ENCODE results near the gene TMEM158.

TMEM158 gene

DNA sequence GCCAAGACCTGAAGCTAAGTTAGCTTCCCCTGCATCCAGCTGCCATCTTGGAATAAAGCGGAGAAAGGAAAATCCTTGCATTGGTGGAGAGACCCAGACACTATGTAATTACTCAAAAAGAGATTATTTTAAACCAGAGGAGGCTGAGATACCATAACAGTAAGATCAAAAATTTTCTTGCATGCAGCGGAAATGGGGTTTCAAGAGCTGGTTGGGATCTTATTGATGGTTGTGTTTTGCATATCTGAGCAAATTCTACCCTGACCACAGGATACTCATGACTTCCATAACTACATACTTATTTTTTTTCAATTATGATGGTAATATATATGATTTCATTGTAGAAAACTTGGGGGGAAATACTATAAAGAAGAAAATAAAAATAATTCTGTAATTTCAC lies 17.5 kb downstream of the TMEM158 start:
- no peaks in the 10 kb centered on the region for H4K20me1 ChIP-seq (ENCODE audit: insufficient read depth, low read length)
- H3K9me2 ChIP-seq (replicated peaks; ENCODE audit: insufficient read depth, low read length): no peaks in the 10 kb centered on the region
- no peak overlapping the region for H3K4me2 ChIP-seq (ENCODE audit: low read depth, low read length)
- no peaks in the 10 kb centered on the region for H3K27me3 ChIP-seq (replicated peaks; ENCODE audit: insufficient read depth, low read length)
- no peaks in the 10 kb centered on the region for H3K79me2 ChIP-seq (ENCODE audit: low read length)
- H3F3A ChIP-seq (ENCODE audit: insufficient read depth, low read length): no peaks in the 10 kb centered on the region
- H3K27ac ChIP-seq (ENCODE audit: low read length): no peak overlapping the region
- H3K36me3 ChIP-seq (replicated peaks; ENCODE audit: insufficient read depth, low read length): no peaks in the 10 kb centered on the region
- no peaks in the 10 kb centered on the region for H3K9me3 ChIP-seq (replicated peaks; ENCODE audit: insufficient read depth, low read length)
- no peak for DNase-seq
- H3K4me1 ChIP-seq (ENCODE audit: low read length): 0 out of 2 replicates have a peak, but pooled peaks cover 4% of the 10 kb centered on the region
- H3K9ac ChIP-seq (ENCODE audit: low read length): no peak overlapping the region
- H2AFZ ChIP-seq (ENCODE audit: low read length): no peak overlapping the region
- no peak overlapping the region for H3K4me3 ChIP-seq (ENCODE audit: low read length)
- TF ChIP-seq EZH2phosphoT487 (IDR thresholded peaks at IDR 0.05; ENCODE audit: low read length) (no peak), EZH2 (optimal IDR thresholded peaks at IDR 0.05; ENCODE audit: low read depth, low read length) (no peak)
- TF ChIP-seq, protein P1, sequence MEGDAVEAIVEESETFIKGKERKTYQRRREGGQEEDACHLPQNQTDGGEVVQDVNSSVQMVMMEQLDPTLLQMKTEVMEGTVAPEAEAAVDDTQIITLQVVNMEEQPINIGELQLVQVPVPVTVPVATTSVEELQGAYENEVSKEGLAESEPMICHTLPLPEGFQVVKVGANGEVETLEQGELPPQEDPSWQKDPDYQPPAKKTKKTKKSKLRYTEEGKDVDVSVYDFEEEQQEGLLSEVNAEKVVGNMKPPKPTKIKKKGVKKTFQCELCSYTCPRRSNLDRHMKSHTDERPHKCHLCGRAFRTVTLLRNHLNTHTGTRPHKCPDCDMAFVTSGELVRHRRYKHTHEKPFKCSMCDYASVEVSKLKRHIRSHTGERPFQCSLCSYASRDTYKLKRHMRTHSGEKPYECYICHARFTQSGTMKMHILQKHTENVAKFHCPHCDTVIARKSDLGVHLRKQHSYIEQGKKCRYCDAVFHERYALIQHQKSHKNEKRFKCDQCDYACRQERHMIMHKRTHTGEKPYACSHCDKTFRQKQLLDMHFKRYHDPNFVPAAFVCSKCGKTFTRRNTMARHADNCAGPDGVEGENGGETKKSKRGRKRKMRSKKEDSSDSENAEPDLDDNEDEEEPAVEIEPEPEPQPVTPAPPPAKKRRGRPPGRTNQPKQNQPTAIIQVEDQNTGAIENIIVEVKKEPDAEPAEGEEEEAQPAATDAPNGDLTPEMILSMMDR (IDR thresholded peaks at IDR 0.05; ENCODE audit: low read length): no peak

DNA sequence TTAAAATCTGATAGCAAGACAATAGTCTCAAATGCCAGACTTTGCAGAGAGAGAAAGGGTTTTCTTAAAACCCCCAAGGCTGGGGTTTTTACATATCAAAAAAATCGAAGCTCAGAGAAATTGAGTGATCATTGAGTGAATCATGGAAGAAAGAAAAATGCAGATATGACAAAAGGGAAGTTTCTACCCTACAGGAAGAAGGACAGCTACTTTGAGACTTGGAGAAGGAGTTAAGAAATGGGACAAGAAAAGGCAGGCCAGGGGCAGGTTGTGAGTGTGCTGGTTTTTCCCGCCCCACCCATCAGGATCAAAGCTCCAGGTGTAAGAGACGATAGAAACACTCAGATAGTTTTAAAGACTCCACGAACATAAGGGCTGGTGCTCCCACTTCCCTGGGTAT lies 18.6 kb downstream of the TMEM158 start:
- no peak overlapping the region for H2AFZ ChIP-seq (ENCODE audit: low read length)
- H3K36me3 ChIP-seq (replicated peaks; ENCODE audit: insufficient read depth, low read length): no peaks in the 10 kb centered on the region
- H3K4me3 ChIP-seq (ENCODE audit: low read length): no peak overlapping the region
- H3K79me2 ChIP-seq (ENCODE audit: low read length): no peaks in the 10 kb centered on the region
- TF ChIP-seq, protein P1 (IDR thresholded peaks at IDR 0.05; ENCODE audit: low read length): no peak
- TF ChIP-seq EZH2phosphoT487 (IDR thresholded peaks at IDR 0.05; ENCODE audit: low read length): no peak
- TF ChIP-seq EZH2 (optimal IDR thresholded peaks at IDR 0.05; ENCODE audit: low read depth, low read length): no peak
- H4K20me1 ChIP-seq (ENCODE audit: insufficient read depth, low read length): no peaks in the 10 kb centered on the region
- H3K9me3 ChIP-seq (replicated peaks; ENCODE audit: insufficient read depth, low read length): no peaks in the 10 kb centered on the region
- no peak overlapping the region for H3K27ac ChIP-seq (ENCODE audit: low read length)
- H3K9me2 ChIP-seq (replicated peaks; ENCODE audit: insufficient read depth, low read length): no peaks in the 10 kb centered on the region
- H3K4me1 ChIP-seq (ENCODE audit: low read length): 0 out of 2 replicates have a peak, but pooled peaks cover 4% of the 10 kb centered on the region
- DNase-seq: no peak
- no peaks in the 10 kb centered on the region for H3K27me3 ChIP-seq (replicated peaks; ENCODE audit: insufficient read depth, low read length)
- H3K9ac ChIP-seq (ENCODE audit: low read length): no peak overlapping the region
- H3K4me2 ChIP-seq (ENCODE audit: low read depth, low read length): no peak overlapping the region
- no peaks in the 10 kb centered on the region for H3F3A ChIP-seq (ENCODE audit: insufficient read depth, low read length)

DNA sequence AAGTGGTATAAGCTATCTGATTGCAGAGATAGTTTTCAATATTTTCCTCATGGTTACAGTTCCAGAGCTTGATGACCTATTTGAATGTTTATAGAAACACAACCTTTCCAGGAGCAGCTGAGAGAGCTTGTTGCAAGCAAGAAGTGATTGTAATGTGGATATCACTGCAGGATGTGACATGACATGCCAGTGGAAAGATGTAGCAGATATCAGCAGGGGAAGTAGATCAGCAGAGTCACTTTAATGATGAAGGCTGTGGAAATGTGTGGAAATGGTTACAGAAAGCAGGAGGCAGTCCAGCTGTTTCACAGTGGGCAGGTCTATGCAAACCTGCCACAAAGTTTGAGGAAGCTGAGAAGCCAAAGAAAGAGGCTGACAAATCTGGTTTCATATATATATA lies 21.0 kb downstream of the TMEM158 start:
- H3K9ac ChIP-seq (ENCODE audit: low read length): no peak overlapping the region
- no peaks in the 10 kb centered on the region for H4K20me1 ChIP-seq (ENCODE audit: insufficient read depth, low read length)
- 0 out of 2 replicates have a peak, but pooled peaks cover 4% of the 10 kb centered on the region for H3K4me1 ChIP-seq (ENCODE audit: low read length)
- H3F3A ChIP-seq (ENCODE audit: insufficient read depth, low read length): no peaks in the 10 kb centered on the region
- H3K36me3 ChIP-seq (replicated peaks; ENCODE audit: insufficient read depth, low read length): no peaks in the 10 kb centered on the region
- H3K79me2 ChIP-seq (ENCODE audit: low read length): no peaks in the 10 kb centered on the region
- H3K4me3 ChIP-seq (ENCODE audit: low read length): no peak overlapping the region
- no peaks in the 10 kb centered on the region for H3K9me2 ChIP-seq (replicated peaks; ENCODE audit: insufficient read depth, low read length)
- TF ChIP-seq, protein P1 (IDR thresholded peaks at IDR 0.05; ENCODE audit: low read length): no peak
- TF ChIP-seq EZH2 (optimal IDR thresholded peaks at IDR 0.05; ENCODE audit: low read depth, low read length) (no peak), EZH2phosphoT487 (IDR thresholded peaks at IDR 0.05; ENCODE audit: low read length) (no peak)
- no peaks in the 10 kb centered on the region for H3K27me3 ChIP-seq (replicated peaks; ENCODE audit: insufficient read depth, low read length)
- no peak overlapping the region for H2AFZ ChIP-seq (ENCODE audit: low read length)
- H3K4me2 ChIP-seq (ENCODE audit: low read depth, low read length): no peak overlapping the region
- DNase-seq: no peak
- no peaks in the 10 kb centered on the region for H3K9me3 ChIP-seq (replicated peaks; ENCODE audit: insufficient read depth, low read length)
- H3K27ac ChIP-seq (ENCODE audit: low read length): no peak overlapping the region
